ENCODE data around the gene RDX.
"Not testable (repeated sequence)": the region's sequence is repeated elsewhere in the genome, so short reads cannot be mapped to it uniquely, and the experiment has no call there.

Gene RDX

DNA sequence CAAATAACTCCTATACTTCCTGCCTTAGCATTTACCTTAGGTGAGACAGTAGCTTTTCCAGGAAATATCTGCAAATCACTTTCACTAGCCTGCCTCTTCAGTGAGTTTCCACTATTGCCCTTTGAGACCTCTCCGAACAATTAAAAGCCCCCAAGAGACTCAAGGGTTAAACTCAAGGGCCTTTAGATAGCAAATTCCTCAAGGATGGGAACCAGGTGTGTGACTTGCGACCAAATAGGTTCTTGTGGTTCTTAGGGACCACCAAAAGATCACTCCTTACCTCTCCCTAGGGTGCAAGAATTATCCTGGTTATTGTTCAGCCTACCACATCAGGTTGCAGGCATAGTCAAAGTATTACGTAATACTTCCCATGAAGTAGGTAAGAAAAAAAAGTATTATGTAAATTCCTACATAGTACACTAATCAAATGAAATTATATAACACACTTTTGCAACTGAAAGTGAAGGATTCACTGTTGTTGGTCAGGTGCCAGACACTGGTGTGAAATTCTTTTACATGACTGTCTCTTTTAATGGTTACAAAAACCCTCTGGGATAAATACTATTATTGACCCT, 1.4 kb upstream of the RDX start:
- no peak overlapping the region for H3K4me3 ChIP-seq (ENCODE audit: control insufficient read depth, low read depth, low read length)
- TF ChIP-seq, protein P1, sequence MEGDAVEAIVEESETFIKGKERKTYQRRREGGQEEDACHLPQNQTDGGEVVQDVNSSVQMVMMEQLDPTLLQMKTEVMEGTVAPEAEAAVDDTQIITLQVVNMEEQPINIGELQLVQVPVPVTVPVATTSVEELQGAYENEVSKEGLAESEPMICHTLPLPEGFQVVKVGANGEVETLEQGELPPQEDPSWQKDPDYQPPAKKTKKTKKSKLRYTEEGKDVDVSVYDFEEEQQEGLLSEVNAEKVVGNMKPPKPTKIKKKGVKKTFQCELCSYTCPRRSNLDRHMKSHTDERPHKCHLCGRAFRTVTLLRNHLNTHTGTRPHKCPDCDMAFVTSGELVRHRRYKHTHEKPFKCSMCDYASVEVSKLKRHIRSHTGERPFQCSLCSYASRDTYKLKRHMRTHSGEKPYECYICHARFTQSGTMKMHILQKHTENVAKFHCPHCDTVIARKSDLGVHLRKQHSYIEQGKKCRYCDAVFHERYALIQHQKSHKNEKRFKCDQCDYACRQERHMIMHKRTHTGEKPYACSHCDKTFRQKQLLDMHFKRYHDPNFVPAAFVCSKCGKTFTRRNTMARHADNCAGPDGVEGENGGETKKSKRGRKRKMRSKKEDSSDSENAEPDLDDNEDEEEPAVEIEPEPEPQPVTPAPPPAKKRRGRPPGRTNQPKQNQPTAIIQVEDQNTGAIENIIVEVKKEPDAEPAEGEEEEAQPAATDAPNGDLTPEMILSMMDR (conservative IDR thresholded peaks at IDR 0.05; ENCODE audit: control insufficient read depth, insufficient read depth, low read depth, low read length) = no peak
- DNase-seq (ENCODE audit: low read depth) = no peak

- H3K4me3 ChIP-seq (ENCODE audit: control insufficient read depth, low read depth, low read length) = peak overlapping the region; percentile 52
- TF ChIP-seq, protein P1 (conservative IDR thresholded peaks at IDR 0.05; ENCODE audit: control insufficient read depth, insufficient read depth, low read depth, low read length) = no peak
- DNase-seq (ENCODE audit: low read depth) = peak; percentile 42
Measured at GRCh38 chr11:110297076-110297725, 787 bp upstream of the RDX start.

DNA sequence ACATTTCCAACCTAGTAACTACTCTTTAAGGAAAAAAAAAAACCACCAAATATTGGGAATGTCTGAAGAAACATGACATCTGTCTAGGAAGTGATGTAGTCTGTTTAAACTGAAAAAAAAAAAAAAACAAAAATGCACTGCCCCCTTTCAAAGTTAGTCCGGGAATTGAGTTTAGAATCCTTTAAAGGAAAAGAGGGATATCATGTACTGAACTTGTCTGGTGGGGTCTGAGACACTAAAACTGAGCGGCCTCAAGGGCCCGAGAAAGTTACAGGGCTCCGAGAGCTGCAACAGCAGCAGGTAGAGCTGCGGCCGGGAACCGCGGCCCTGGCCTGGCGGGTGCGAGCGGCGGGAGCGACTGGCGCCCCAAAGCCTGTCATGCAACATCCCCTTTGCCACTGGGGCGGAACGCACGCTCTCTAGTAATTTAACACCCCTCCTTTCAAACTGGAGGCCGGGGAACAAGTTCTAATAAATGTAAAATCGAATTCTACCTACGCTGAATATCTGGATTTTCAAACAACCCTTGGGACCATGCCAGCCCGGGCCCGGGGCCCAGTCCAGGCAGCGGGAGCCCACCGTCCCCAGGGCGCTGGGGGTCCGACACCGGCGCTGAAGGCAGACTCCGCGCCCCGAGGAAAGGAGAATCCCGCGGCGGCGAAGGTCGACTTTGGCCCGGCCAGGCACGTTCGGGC, 736 bp downstream of the RDX start:
- H3K4me3 ChIP-seq (ENCODE audit: control insufficient read depth, low read depth, low read length) = peak overlapping the region; percentile 86
- peak; percentile 31 for DNase-seq (ENCODE audit: low read depth)
- TF ChIP-seq, protein P1 (conservative IDR thresholded peaks at IDR 0.05; ENCODE audit: control insufficient read depth, insufficient read depth, low read depth, low read length) = no peak

DNA sequence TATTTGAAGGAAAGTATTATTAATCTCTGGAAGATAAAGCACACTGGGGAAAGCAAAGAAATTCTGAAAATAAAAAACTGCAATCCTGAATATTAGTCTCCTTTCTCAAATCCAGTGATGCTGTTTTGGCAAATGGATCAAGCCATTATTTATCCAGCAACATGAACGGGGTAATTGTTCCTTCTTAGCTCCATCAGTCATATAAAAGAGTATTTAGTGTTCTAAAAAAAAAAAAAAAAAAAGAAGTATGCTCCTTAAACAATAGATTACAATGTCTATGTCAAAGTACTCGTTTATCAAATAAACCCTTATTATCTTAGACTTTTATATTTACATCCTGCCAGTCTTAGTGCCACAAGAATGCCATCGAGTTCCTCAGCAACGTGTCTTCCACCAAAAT, 1.3 kb downstream of the RDX start:
- TF ChIP-seq, protein P1 (conservative IDR thresholded peaks at IDR 0.05; ENCODE audit: control insufficient read depth, insufficient read depth, low read depth, low read length) = no peak
- DNase-seq (ENCODE audit: low read depth) = no peak
- peak overlapping the region; percentile 86 for H3K4me3 ChIP-seq (ENCODE audit: control insufficient read depth, low read depth, low read length)

GRCh38 chr11:110294509-110294908, 1.9 kb downstream of the RDX start:
- TF ChIP-seq, protein P1 (conservative IDR thresholded peaks at IDR 0.05; ENCODE audit: control insufficient read depth, insufficient read depth, low read depth, low read length) = no peak
- no peak for DNase-seq (ENCODE audit: low read depth)
- peak overlapping the region; percentile 86 for H3K4me3 ChIP-seq (ENCODE audit: control insufficient read depth, low read depth, low read length)

GRCh38 chr11:110293389-110293788, 3.0 kb downstream of the RDX start:
- no peak overlapping the region for H3K4me3 ChIP-seq (ENCODE audit: control insufficient read depth, low read depth, low read length)
- TF ChIP-seq, protein P1 (conservative IDR thresholded peaks at IDR 0.05; ENCODE audit: control insufficient read depth, insufficient read depth, low read depth, low read length) = no peak
- DNase-seq (ENCODE audit: low read depth) = no peak

DNA sequence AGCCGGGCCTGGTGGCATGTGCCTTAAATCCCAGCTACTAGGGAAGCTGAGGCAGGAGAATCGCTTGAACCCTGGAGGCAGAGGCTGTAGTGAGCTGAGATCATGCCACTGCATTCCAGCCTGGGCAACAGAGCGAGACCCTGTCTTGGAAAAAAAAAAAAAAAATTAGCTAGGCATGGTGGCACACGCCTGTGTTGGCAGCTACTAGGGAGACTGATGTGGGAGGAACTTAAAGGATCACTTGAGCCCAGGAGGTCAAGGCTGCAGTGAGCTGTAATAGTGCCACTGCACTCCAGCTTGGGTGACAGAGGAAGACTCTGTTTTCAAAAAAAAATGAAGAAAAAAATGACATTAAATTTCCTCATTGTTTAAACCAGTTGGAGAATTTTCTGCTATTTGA, 4.3 kb downstream of the RDX start:
- H3K4me3 ChIP-seq (ENCODE audit: control insufficient read depth, low read depth, low read length); DNase-seq (ENCODE audit: low read depth): not testable (repeated sequence)
